GM19372 (cell line): ENCODE results near the gene STK17A.
"Not testable (repeated sequence)": the region's sequence is repeated elsewhere in the genome, so short reads cannot be mapped to it uniquely, and the experiment has no call there.

ENCODE experiments used
- ATAC-seq: cut with Tn5 transposase; IDR thresholded peaks from one replicate; pipeline ENCODE4 v1.9.1; 2021; ENCODE audit warnings: mild to moderate bottlenecking, low read depth, moderate library complexity; ENCODE audit not compliant: unreplicated experiment

The STK17A gene

GRCh38 chr7:43652364-43652763, 69.5 kb downstream of the STK17A start:
- ATAC-seq, result no peak

- no peak for ATAC-seq
Measured at GRCh38 chr7:43653466-43653865, 70.6 kb downstream of the STK17A start.

- ATAC-seq, result no peak
Measured at GRCh38 chr7:43653891-43654504, 71.1 kb downstream of the STK17A start.

GRCh38 chr7:43655584-43655983, 72.7 kb downstream of the STK17A start:
- ATAC-seq, result no peak

- no peak for ATAC-seq
Measured at GRCh38 chr7:43656997-43657396, 74.1 kb downstream of the STK17A start.

- no peak for ATAC-seq
Measured at GRCh38 chr7:43658718-43659548, 76.0 kb downstream of the STK17A start.

- no peak for ATAC-seq
Measured at GRCh38 chr7:43659549-43659896, 76.6 kb downstream of the STK17A start.

- ATAC-seq, result no peak
Measured at GRCh38 chr7:43660141-43660540, 77.2 kb downstream of the STK17A start.

- ATAC-seq, result no peak
Measured at GRCh38 chr7:43664681-43665080, 81.8 kb downstream of the STK17A start.

- no peak for ATAC-seq
Measured at GRCh38 chr7:43666938-43667337, 84.0 kb downstream of the STK17A start.

- no peak for ATAC-seq
Measured at GRCh38 chr7:43668035-43668434, 85.1 kb downstream of the STK17A start.

- no peak for ATAC-seq
Measured at GRCh38 chr7:43669286-43670081, 86.6 kb downstream of the STK17A start.

- no peak for ATAC-seq
Measured at GRCh38 chr7:43671521-43671920, 88.6 kb downstream of the STK17A start.

- not testable (repeated sequence) for ATAC-seq
Measured at GRCh38 chr7:43673243-43673976, 90.5 kb downstream of the STK17A start.

GRCh38 chr7:43674559-43675436, 91.9 kb downstream of the STK17A start:
- no peak for ATAC-seq
